PC-9 (cell line): ENCODE measurements around the gene CCDC12. TPM values are rescaled to one million over a fixed set of nuclear protein-coding genes. Genes with fewer than 3 reads are reported as not detected.

Experiments used
- BruUV-seq: library from RNA; stranded (reverse); fragments of 400-500 nt; replicated peaks from 2 replicates; lab custom pipeline; 2021; lab: Mats Ljungman, UMichigan
- CTCF ChIA-PET: fragments of 300-600 bp; sonication (Branson Sonifier 250); formaldehyde crosslinking; loops from one replicate; lab custom pipeline; 2022; ENCODE audit warnings: antibody characterized with exemption; lab: Charles Lee
- POLR2A ChIA-PET: fragments of 300-600 bp; sonication (Branson Sonifier 250); formaldehyde crosslinking; loops from one replicate; lab custom pipeline; 2022; ENCODE audit warnings: antibody characterized with exemption; ENCODE audit not compliant: unreplicated experiment; lab: Charles Lee
- DNase-seq, 2 experiments: peaks; one replicate each; pipeline versions ENCODE4 v3.0.0 to v3.0.0-alpha.2; 2015 to 2022; ENCODE audit warnings: mixed read lengths in 1 of 2
- H2AFZ ChIP-seq: fragments of 200-600 bp; sonication (generic); 2 replicates; pipeline ENCODE4 v1.8.1; 2017; ENCODE audit warnings: antibody characterized with exemption
- H3F3A ChIP-seq: fragments of 200-600 bp; sonication (generic); 2 replicates; pipeline ENCODE4 v1.8.1; 2017; ENCODE audit warnings: antibody characterized with exemption, mild to moderate bottlenecking, low read depth; ENCODE audit not compliant: insufficient read depth
- H3K27ac ChIP-seq: fragments of 200-600 bp; sonication (generic); 2 replicates; pipeline ENCODE4 v1.6.1; 2016; ENCODE audit warnings: mixed run types
- H3K27me3 ChIP-seq: fragments of 200-600 bp; sonication (generic); 2 replicates; pipeline ENCODE4 v1.6.1; 2016; ENCODE audit warnings: low read depth, mixed run types; ENCODE audit not compliant: insufficient read depth
- H3K36me3 ChIP-seq: fragments of 200-600 bp; sonication (generic); 2 replicates; pipeline ENCODE4 v1.6.1; 2016; ENCODE audit warnings: low read depth, mixed run types
- H3K4me1 ChIP-seq: fragments of 200-600 bp; sonication (generic); replicated peaks from 2 replicates; pipeline ENCODE4 v1.6.1; 2016; ENCODE audit warnings: mixed run types; ENCODE audit not compliant: insufficient read depth
- H3K4me2 ChIP-seq: fragments of 200-600 bp; sonication (generic); 2 replicates; pipeline ENCODE4 v1.6.1; 2017; ENCODE audit warnings: mixed run types
- H3K4me3 ChIP-seq: fragments of 200-600 bp; sonication (generic); 2 replicates; pipeline ENCODE4 v1.6.1; 2016; ENCODE audit warnings: mixed run types
- H3K79me2 ChIP-seq: fragments of 200-600 bp; sonication (generic); 2 replicates; pipeline ENCODE4 v1.6.1; 2017; ENCODE audit warnings: low read depth, mixed run types
- H3K9me2 ChIP-seq: fragments of 200-600 bp; sonication (generic); 2 replicates; pipeline ENCODE4 v1.8.1; 2017; ENCODE audit warnings: mild to moderate bottlenecking; ENCODE audit not compliant: insufficient read depth
- H3K9me3 ChIP-seq: fragments of 200-600 bp; sonication (generic); 2 replicates; pipeline ENCODE4 v1.8.1; 2016; ENCODE audit warnings: low read depth; ENCODE audit not compliant: insufficient read depth
- H4K20me1 ChIP-seq: fragments of 200-600 bp; sonication (generic); 2 replicates; pipeline ENCODE4 v1.8.1; 2017; ENCODE audit not compliant: insufficient read depth
- CTCF ChIP-seq: fragments of 200-600 bp; sonication (generic); conservative IDR thresholded peaks from 2 replicates; pipeline ENCODE4 v1.6.1; 2017; ENCODE audit warnings: mixed run types, antibody characterized with exemption, mild to moderate bottlenecking, moderate library complexity
- EZH2 ChIP-seq: fragments of 200-600 bp; sonication (generic); IDR thresholded peaks from 2 replicates; pipeline ENCODE4 v1.8.0; 2017; ENCODE audit warnings: antibody characterized with exemption, low read depth
- intact Hi-C: fragments of 100-400 bp; cut with micrococcal nuclease; formaldehyde crosslinking; loops from one replicate; pipeline ENCODE4 v1.10.0; 2022; ENCODE audit not compliant: unreplicated experiment
- total RNA-seq: library from RNA; stranded (reverse); gene quantifications from 2 replicates; pipeline ENCODE4 v1.2.3, GENCODE V29; 2021

CCDC12 gene
- total RNA-seq, 1 experiment from 2014 or later: 39.3 TPM

GRCh38 chr3:47015151-47015550, 38.6 kb upstream of the CCDC12 start:
- BruUV-seq: no TSS peak
- intact Hi-C loops: no loop called here

GRCh38 chr3:47014036-47014435, 37.5 kb upstream of the CCDC12 start:
- Histone ChIP-seq H3K9me3 (no peaks in the 10 kb centered on the region), H3K27ac (no peak overlapping the region), H3K4me1 (no peaks in the 10 kb centered on the region), H2AFZ (no peak overlapping the region), H3K4me2 (no peak overlapping the region), H3K9me2 (no peaks in the 10 kb centered on the region), H3K36me3 (no peaks in the 10 kb centered on the region), H3K79me2 (no peaks in the 10 kb centered on the region), H3F3A (no peaks in the 10 kb centered on the region), H3K4me3 (no peak overlapping the region), H4K20me1 (0 out of 2 replicates have a peak, but pooled peaks cover 3% of the 10 kb centered on the region), H3K27me3 (no peaks in the 10 kb centered on the region)
- no TSS peak for BruUV-seq
- POLR2A ChIA-PET: no interaction called here
- no peak for DNase-seq
- TF ChIP-seq EZH2 (no peak), CTCF (no peak)
- intact Hi-C loops: no loop called here
- CTCF ChIA-PET: interaction anchor here (0.6 kb wide), 1 partner anchor 357 kb away, joined by 6 read pairs; no protein-coding TSS in a partner anchor

More at GRCh38 chr3:47015151-47015550, 38.6 kb upstream of the CCDC12 start:
- H4K20me1 ChIP-seq: 0 out of 2 replicates have a peak, but pooled peaks cover 3% of the 10 kb centered on the region
- no peaks in the 10 kb centered on the region for H3F3A ChIP-seq
- H3K9me3 ChIP-seq: no peaks in the 10 kb centered on the region
- DNase-seq: no peak
- H3K9me2 ChIP-seq: no peaks in the 10 kb centered on the region
- H3K4me1 ChIP-seq: no peaks in the 10 kb centered on the region
- H3K4me3 ChIP-seq: no peak overlapping the region
- ChIA-PET CTCF (no interaction called here), POLR2A (no interaction called here)
- no peaks in the 10 kb centered on the region for H3K79me2 ChIP-seq
- H2AFZ ChIP-seq: no peak overlapping the region
- H3K27me3 ChIP-seq: no peaks in the 10 kb centered on the region
- H3K4me2 ChIP-seq: no peak overlapping the region
- no peaks in the 10 kb centered on the region for H3K36me3 ChIP-seq
- H3K27ac ChIP-seq: no peak overlapping the region
- no peak for TF ChIP-seq CTCF
- no peak for TF ChIP-seq EZH2

- no peaks in the 10 kb centered on the region for H3K36me3 ChIP-seq
- no peak for DNase-seq
- 0 out of 2 replicates have a peak, but pooled peaks cover 3% of the 10 kb centered on the region for H4K20me1 ChIP-seq
- H3K4me3 ChIP-seq: no peak overlapping the region
- POLR2A ChIA-PET: no interaction called here
- CTCF ChIA-PET: no interaction called here
- H3K9me2 ChIP-seq: no peaks in the 10 kb centered on the region
- no peaks in the 10 kb centered on the region for H3F3A ChIP-seq
- no TSS peak for BruUV-seq
- H3K27me3 ChIP-seq: no peaks in the 10 kb centered on the region
- no peaks in the 10 kb centered on the region for H3K4me1 ChIP-seq
- no peak overlapping the region for H3K4me2 ChIP-seq
- intact Hi-C loops: no loop called here
- H3K79me2 ChIP-seq: no peaks in the 10 kb centered on the region
- no peaks in the 10 kb centered on the region for H3K9me3 ChIP-seq
- no peak overlapping the region for H2AFZ ChIP-seq
- H3K27ac ChIP-seq: no peak overlapping the region
- TF ChIP-seq EZH2 (no peak), CTCF (no peak)
Observed at GRCh38 chr3:47013231-47013630, 36.7 kb upstream of the CCDC12 start.
